Effector memory CD8-positive, alpha-beta T cell (primary cell): Measurements from ENCODE around the gene GOLGA6L6.
"Not testable (repeated sequence)": the region's sequence is repeated elsewhere in the genome, so short reads cannot be mapped to it uniquely, and the experiment has no call there.

Source experiments
- ATAC-seq: fragments of 150-1000 bp; cut with Tn5 transposase; replicated peaks from 2 replicates; pipeline ENCODE4 v1.10.0; 2021; ENCODE audit warnings: mild to moderate bottlenecking, moderate library complexity
- DNase-seq, 3 experiments: peaks; one replicate each; pipeline ENCODE4 v3.0.0; 2021
- H3K27ac Mint-ChIP-seq, 2 donors: one replicate each; pipeline ENCODE4 v1.8.0; 2022; ENCODE audit warnings: mild to moderate bottlenecking in 2 of 2, mixed read lengths in 2 of 2, moderate library complexity in 2 of 2
- H3K27me3 Mint-ChIP-seq, 2 donors: one replicate each; pipeline ENCODE4 v1.8.0; 2022; ENCODE audit warnings: mixed read lengths in 2 of 2
- H3K36me3 Mint-ChIP-seq: one replicate; pipeline ENCODE4 v1.8.0; 2022; ENCODE audit warnings: mild to moderate bottlenecking, moderate library complexity, mixed read lengths; ENCODE audit not compliant: insufficient read depth
- H3K4me1 Mint-ChIP-seq, 2 donors: one replicate each; pipeline ENCODE4 v1.8.0; 2022; ENCODE audit warnings: low read depth in 2 of 2, mixed read lengths in 2 of 2
- H3K4me3 Mint-ChIP-seq, 2 donors: one replicate each; pipeline ENCODE4 v1.8.0; 2022; ENCODE audit warnings: mild to moderate bottlenecking in 2 of 2, mixed read lengths in 2 of 2, moderate library complexity in 2 of 2
- H3K9me3 Mint-ChIP-seq, 2 donors: one replicate each; pipeline ENCODE4 v1.8.0; 2022; ENCODE audit warnings: mixed read lengths in 2 of 2
- total RNA-seq, 9 experiments: gene quantifications; one replicate each; lab custom pipeline; 2026; lab: John Stamatoyannopoulos, UW

The GOLGA6L6 gene, protein sequence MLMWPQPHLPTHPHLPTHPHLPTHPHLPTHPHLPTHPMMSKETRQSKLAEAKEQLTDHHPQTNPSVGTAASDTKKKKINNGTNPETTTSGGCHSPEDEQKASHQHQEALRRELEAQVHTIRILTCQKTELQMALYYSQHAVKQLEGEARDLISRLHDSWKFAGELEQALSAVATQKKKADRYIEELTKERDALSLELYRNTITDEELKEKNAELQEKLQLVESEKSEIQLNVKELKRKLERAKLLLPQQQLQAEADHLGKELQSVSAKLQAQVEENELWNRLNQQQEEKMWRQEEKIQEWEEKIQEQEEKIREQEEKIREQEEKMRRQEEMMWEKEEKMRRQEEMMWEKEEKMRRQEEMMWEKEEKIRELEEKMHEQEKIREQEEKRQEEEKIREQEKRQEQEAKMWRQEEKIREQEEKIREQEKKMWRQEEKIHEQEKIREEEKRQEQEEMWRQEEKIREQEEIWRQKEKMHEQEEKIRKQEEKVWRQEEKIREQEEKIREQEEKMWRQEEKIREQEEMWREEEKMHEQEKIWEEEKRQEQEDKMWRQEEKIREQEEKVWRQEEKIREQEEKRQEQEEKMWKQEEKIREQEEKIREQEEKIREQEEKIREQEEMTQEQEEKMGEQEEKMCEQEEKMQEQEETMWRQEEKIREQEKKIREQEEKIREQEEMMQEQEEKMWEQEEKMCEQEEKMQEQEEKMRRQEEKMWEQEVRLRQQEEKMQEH
- total RNA-seq: 0 to 0.06 (median 0) reads per million in 9 experiments

DNA sequence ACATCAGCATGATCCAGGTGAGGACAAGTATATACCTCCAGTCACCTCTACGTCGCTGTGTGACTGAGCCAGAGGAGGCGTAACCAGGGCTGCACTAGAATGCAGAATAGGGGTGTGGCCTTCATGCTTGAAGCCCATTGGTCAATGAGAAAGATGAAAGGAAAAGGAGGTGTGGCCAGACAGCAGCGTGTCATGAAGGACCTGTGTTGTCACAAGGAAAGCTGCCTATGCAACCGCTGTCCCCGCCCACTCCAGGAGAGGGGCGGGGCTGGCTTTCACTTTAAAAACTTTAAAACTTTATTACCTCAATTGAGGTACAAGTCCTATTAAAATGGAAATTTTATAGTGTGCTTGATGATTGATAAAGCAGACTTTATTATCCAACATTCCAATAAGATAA is at the start of gene GOLGA6L6:
Gene GOLGA6L6 (minus strand): TSS at position 101 of the 400 bp plus-strand sequence. CDS start 91 bp downstream, at position 10.
- H3K27me3 Mint-ChIP-seq, H3K4me1 Mint-ChIP-seq, H3K9me3 Mint-ChIP-seq, ATAC-seq, H3K27ac Mint-ChIP-seq, DNase-seq, H3K36me3 Mint-ChIP-seq, H3K4me3 Mint-ChIP-seq: not testable (repeated sequence)

GRCh38 chr15:20590069-20590468 is 48.5 kb upstream of the GOLGA6L6 start:
- not testable (repeated sequence) for ATAC-seq, H3K9me3 Mint-ChIP-seq, H3K4me1 Mint-ChIP-seq, H3K36me3 Mint-ChIP-seq, H3K27ac Mint-ChIP-seq, H3K4me3 Mint-ChIP-seq, DNase-seq, H3K27me3 Mint-ChIP-seq

DNA sequence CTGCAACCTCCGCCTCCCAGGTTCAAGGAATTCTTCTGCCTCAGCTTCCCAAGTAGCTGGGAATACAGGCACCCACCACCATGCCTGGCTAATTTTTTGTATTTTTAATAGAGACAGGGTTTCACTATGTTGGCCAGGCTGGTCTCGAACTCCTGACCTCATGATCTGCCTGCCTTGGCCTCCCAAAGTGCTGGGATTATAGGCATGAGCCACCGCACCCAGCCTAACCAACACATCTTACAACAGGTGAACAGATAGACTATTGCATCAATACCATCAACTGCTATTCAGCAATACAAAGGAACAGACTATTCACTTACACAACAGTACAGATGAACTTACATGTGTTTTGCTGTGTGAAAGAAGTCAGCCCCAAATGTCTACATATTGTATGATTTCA is 45.2 kb upstream of the GOLGA6L6 start:
- H3K36me3 Mint-ChIP-seq, H3K9me3 Mint-ChIP-seq, H3K27me3 Mint-ChIP-seq, ATAC-seq, H3K4me1 Mint-ChIP-seq, DNase-seq, H3K27ac Mint-ChIP-seq, H3K4me3 Mint-ChIP-seq: not testable (repeated sequence)

DNA sequence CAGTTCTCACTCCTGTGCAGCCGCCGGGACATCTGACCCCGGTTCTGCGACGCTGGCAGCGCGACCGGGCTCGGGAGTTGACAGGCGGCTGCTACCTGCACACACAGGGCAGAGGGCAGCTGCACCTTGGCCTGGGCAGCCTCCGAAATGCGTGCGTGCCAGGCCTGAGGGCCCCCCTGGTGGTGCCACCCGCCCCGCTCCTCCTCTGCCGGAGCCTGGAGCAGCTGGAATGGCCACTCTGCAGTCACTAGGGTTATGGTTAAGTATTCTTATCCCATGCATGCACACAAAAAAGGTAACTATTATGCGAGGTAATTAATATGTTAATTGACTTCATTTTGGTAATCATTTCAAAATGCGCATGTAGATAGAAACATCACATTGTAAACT is 41.1 kb upstream of the GOLGA6L6 start:
- H3K27ac Mint-ChIP-seq, H3K9me3 Mint-ChIP-seq, H3K4me3 Mint-ChIP-seq, H3K4me1 Mint-ChIP-seq, DNase-seq, H3K36me3 Mint-ChIP-seq, ATAC-seq, H3K27me3 Mint-ChIP-seq: not testable (repeated sequence)

- H3K36me3 Mint-ChIP-seq, H3K9me3 Mint-ChIP-seq, H3K27ac Mint-ChIP-seq, ATAC-seq, H3K4me1 Mint-ChIP-seq, DNase-seq, H3K4me3 Mint-ChIP-seq, H3K27me3 Mint-ChIP-seq: not testable (repeated sequence)
Observed at GRCh38 chr15:20582109-20582725, 40.6 kb upstream of the GOLGA6L6 start.

- H3K27me3 Mint-ChIP-seq, H3K4me1 Mint-ChIP-seq: not testable (repeated sequence)
Observed at GRCh38 chr15:20581261-20582108, 39.9 kb upstream of the GOLGA6L6 start.

GRCh38 chr15:20579662-20580061 is 38.1 kb upstream of the GOLGA6L6 start:
- not testable (repeated sequence) for H3K36me3 Mint-ChIP-seq, H3K27me3 Mint-ChIP-seq, H3K4me1 Mint-ChIP-seq, H3K27ac Mint-ChIP-seq, ATAC-seq, H3K4me3 Mint-ChIP-seq, DNase-seq, H3K9me3 Mint-ChIP-seq

More at GRCh38 chr15:20581261-20582108, 39.9 kb upstream of the GOLGA6L6 start:
- not testable (repeated sequence) for H3K36me3 Mint-ChIP-seq, H3K27ac Mint-ChIP-seq, H3K4me3 Mint-ChIP-seq, DNase-seq, ATAC-seq, H3K9me3 Mint-ChIP-seq

DNA sequence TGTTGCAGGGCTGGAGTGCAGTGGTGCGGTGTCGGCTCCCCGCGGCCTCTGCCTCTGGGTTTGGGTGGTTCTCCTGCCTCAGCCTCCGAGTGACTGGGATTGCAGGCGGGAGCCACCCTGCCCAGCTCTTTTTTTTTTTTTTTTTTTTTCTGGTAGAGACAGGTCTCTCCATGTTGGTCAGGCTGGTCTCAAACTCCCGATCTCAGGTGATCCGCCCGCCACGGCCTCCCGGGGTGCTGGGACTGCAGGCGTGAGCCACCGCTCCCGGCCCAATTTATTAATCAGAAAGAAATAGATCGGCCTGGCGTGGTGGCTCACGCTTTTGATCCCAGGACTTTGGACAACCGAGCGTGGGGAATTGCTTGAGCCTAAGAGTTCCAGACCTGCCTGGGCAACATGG is 9.7 kb upstream of the GOLGA6L6 start:
- not testable (repeated sequence) for H3K9me3 Mint-ChIP-seq, H3K4me1 Mint-ChIP-seq, H3K27ac Mint-ChIP-seq, ATAC-seq, H3K4me3 Mint-ChIP-seq, H3K27me3 Mint-ChIP-seq, DNase-seq, H3K36me3 Mint-ChIP-seq

DNA sequence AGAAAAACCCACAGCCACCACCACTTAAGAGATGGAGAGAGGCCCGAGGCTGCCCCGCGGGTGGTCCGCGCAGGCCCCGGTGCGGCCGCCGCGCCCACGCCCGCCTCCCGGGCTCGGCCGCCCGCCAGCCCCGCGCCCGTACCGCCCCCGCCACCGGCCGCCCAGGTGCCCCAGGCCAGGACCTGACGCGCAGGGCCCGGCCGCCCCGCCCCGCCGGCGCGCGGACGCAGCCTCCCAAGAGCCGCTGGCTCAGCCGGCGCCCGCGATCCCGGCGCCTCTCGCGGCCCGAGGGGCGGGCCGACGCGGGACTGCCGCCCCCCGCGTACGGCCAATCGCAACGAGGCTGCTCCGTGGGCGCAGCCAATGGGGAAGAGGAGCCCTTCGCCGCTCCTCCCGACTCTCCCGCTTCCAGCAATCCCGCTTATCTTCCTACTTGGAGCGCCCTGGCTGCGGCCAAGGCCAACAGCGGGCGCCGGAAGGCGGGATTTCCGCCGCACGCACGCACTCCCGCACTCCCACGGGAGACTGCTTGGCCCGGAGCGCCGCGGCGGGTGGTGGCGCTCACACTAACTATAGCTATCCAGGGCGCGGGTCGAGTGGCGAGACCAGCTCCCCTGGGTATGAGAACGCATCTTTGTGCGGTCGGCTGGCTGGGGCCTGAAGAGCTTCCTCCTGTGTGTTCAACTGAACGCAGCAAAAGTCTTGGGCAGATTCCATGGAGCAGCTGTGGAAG is 35.5 kb downstream of the GOLGA6L6 start:
- H3K27ac Mint-ChIP-seq, H3K27me3 Mint-ChIP-seq, H3K36me3 Mint-ChIP-seq, DNase-seq, H3K4me3 Mint-ChIP-seq, H3K4me1 Mint-ChIP-seq, ATAC-seq, H3K9me3 Mint-ChIP-seq: not testable (repeated sequence)

DNA sequence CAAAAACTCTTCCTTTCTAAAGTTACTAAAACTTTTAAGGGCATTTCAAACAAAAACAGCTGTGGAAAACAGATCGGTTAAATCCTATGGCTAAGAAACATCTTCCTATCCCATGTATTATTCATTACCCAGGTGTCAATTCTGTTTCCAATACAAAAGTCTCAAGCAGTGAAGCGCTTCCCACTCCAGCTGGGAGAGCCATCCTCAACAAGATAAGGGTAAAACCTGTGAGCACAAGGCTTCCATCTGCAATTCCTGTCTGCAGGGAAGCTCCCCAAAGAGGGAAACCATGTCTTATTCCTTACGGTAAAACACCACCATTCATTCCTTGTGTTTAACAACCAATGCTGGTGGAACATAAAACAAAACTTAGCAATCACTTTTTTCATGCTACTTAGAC is 38.8 kb downstream of the GOLGA6L6 start:
- ATAC-seq, H3K4me3 Mint-ChIP-seq, H3K9me3 Mint-ChIP-seq, H3K27ac Mint-ChIP-seq, H3K4me1 Mint-ChIP-seq, H3K36me3 Mint-ChIP-seq, DNase-seq, H3K27me3 Mint-ChIP-seq: not testable (repeated sequence)

GRCh38 chr15:20501512-20502222 is 39.9 kb downstream of the GOLGA6L6 start:
- H3K4me1 Mint-ChIP-seq, H3K9me3 Mint-ChIP-seq, DNase-seq, H3K36me3 Mint-ChIP-seq, H3K4me3 Mint-ChIP-seq, ATAC-seq, H3K27me3 Mint-ChIP-seq, H3K27ac Mint-ChIP-seq: not testable (repeated sequence)

DNA sequence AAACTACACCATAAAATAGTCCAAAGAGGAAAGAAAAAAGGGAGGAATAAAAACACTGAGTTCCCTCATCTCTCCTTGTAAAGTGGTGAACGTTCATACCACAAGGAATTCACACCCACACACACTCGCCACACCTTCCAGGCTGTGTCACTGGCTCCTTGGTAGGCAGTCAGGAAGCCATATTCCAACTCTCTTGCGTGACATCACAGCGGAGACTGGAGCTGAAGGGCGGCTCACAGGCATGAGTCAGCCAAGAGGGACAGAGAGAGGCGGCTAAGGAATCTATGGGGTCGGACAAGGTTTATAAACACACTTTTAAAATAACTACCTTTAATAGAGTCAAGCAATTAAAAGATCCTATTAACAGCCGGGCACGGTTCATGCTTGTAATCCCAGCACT is 43.8 kb downstream of the GOLGA6L6 start:
- not testable (repeated sequence) for DNase-seq, H3K4me1 Mint-ChIP-seq, ATAC-seq, H3K4me3 Mint-ChIP-seq, H3K27me3 Mint-ChIP-seq, H3K36me3 Mint-ChIP-seq, H3K27ac Mint-ChIP-seq, H3K9me3 Mint-ChIP-seq
